GM18907 (cell line): ENCODE results near the gene SMIM44.

Source experiments
- ATAC-seq: cut with Tn5 transposase; IDR thresholded peaks from one replicate; pipeline ENCODE4 v1.9.1; 2021; ENCODE audit warnings: mild to moderate bottlenecking, moderate library complexity; ENCODE audit not compliant: unreplicated experiment

SMIM44 gene

GRCh38 chr19:3501780-3502179 is 18.5 kb upstream of the SMIM44 start:
- no peak for ATAC-seq

- peak; percentile 77 for ATAC-seq
Measured at GRCh38 chr19:3500429-3501101, 17.3 kb upstream of the SMIM44 start, which contains the start of gene DOHH. DOHH (minus strand) TSS chr19:3500674; CDS start chr19:3496814, 3,860 bp downstream.

- peak; percentile 2 for ATAC-seq
Measured at GRCh38 chr19:3499738-3500428, 16.6 kb upstream of the SMIM44 start.

GRCh38 chr19:3497757-3498520 is 14.7 kb upstream of the SMIM44 start:
- ATAC-seq: no peak

- no peak for ATAC-seq
Measured at GRCh38 chr19:3496392-3497273, 13.4 kb upstream of the SMIM44 start.

GRCh38 chr19:3494559-3494958 is 11.3 kb upstream of the SMIM44 start:
- no peak for ATAC-seq

- ATAC-seq: no peak
Measured at GRCh38 chr19:3494051-3494450, 10.8 kb upstream of the SMIM44 start.

GRCh38 chr19:3493651-3494050 is 10.4 kb upstream of the SMIM44 start:
- ATAC-seq: no peak

GRCh38 chr19:3492919-3493318 is 9.7 kb upstream of the SMIM44 start:
- ATAC-seq: no peak

- no peak for ATAC-seq
Measured at GRCh38 chr19:3492131-3492839, 9.0 kb upstream of the SMIM44 start.

- no peak for ATAC-seq
Measured at GRCh38 chr19:3491396-3492119, 8.3 kb upstream of the SMIM44 start.

GRCh38 chr19:3482507-3483225 is 575 bp downstream of the SMIM44 start:
- ATAC-seq: no peak

GRCh38 chr19:3481241-3482090 is 1.8 kb downstream of the SMIM44 start:
- ATAC-seq: no peak

GRCh38 chr19:3480383-3481091 is 2.7 kb downstream of the SMIM44 start, which contains the start of gene SMIM24:
SMIM24 (minus strand) TSS chr19:3480525; CDS start chr19:3480463, 62 bp downstream.
- no peak for ATAC-seq

- ATAC-seq: no peak
Measured at GRCh38 chr19:3479834-3480215, 3.4 kb downstream of the SMIM44 start.

- no peak for ATAC-seq
Measured at GRCh38 chr19:3479177-3479833, 3.9 kb downstream of the SMIM44 start.
